Mesenchymal stem cell (in vitro differentiated cells and primary cell): ENCODE data around the gene EEIG1.

ENCODE experiments used
- DNase-seq: peaks from one replicate; pipeline ENCODE4 v3.0.0-alpha.2; 2013
- H2AFZ ChIP-seq: one replicate; pipeline ENCODE4 v1.6.1; 2013; ENCODE audit warnings: low read depth, mild to moderate bottlenecking, control low read depth, inconsistent platforms, low read length, moderate library complexity
- H2AK5ac ChIP-seq: 2 replicates; pipeline ENCODE4 v1.6.1; 2013; ENCODE audit warnings: low read length, moderate library complexity, mild to moderate bottlenecking, inconsistent platforms; ENCODE audit not compliant: severe bottlenecking
- H2BK120ac ChIP-seq: one replicate; pipeline ENCODE4 v1.6.1; 2013; ENCODE audit warnings: low read depth, mild to moderate bottlenecking, inconsistent platforms, low read length, moderate library complexity
- H2BK12ac ChIP-seq, 2 experiments: one replicate each; pipeline ENCODE4 v1.6.1; 2013; ENCODE audit warnings: inconsistent platforms in 2 of 2, low read length in 2 of 2, mild to moderate bottlenecking in 2 of 2, moderate library complexity in 2 of 2, control low read depth in 1 of 2
- H2BK15ac ChIP-seq: one replicate; pipeline ENCODE4 v1.6.1; 2013; ENCODE audit warnings: mild to moderate bottlenecking, low read depth, inconsistent platforms; ENCODE audit not compliant: poor library complexity, severe bottlenecking
- H2BK5ac ChIP-seq: 2 replicates; pipeline ENCODE4 v1.6.1; 2013; ENCODE audit warnings: low read depth, mild to moderate bottlenecking, low read length, control low read depth, inconsistent platforms; ENCODE audit not compliant: poor library complexity, severe bottlenecking
- H3K14ac ChIP-seq, 2 experiments: one replicate each; pipeline ENCODE4 v1.6.1; 2013; ENCODE audit warnings: inconsistent platforms in 2 of 2, low read length in 2 of 2, control low read depth in 1 of 2, mild to moderate bottlenecking in 1 of 2, moderate library complexity in 1 of 2
- H3K18ac ChIP-seq, 2 experiments: one replicate each; pipeline ENCODE4 v1.6.1; 2013; ENCODE audit warnings: inconsistent platforms in 2 of 2, low read length in 2 of 2, control low read depth in 1 of 2, low read depth in 1 of 2, mild to moderate bottlenecking in 1 of 2
- H3K23ac ChIP-seq, 2 experiments: one replicate each; pipeline ENCODE4 v1.6.1; 2013; ENCODE audit warnings: inconsistent platforms in 2 of 2, low read length in 2 of 2, mild to moderate bottlenecking in 2 of 2, moderate library complexity in 2 of 2, control low read depth in 1 of 2
- H3K27ac ChIP-seq: 2 replicates; pipeline ENCODE4 v1.5.1; 2013; ENCODE audit warnings: mild to moderate bottlenecking, moderate library complexity, low read length, control low read depth, inconsistent platforms; ENCODE audit not compliant: poor library complexity, severe bottlenecking
- H3K27me3 ChIP-seq, 2 experiments: 2 replicates each; pipeline versions ENCODE4 v1.6.1 to v1.7.0; 2013; ENCODE audit warnings: low read length in 2 of 2, mild to moderate bottlenecking in 2 of 2, moderate library complexity in 2 of 2, control low read depth in 1 of 2, inconsistent platforms in 1 of 2; ENCODE audit not compliant: control insufficient read depth in 1 of 2, insufficient read depth in 1 of 2
- H3K36me3 ChIP-seq, 2 experiments: 2 replicates each; pipeline versions ENCODE4 v1.6.1 to v1.7.0; 2013; ENCODE audit warnings: low read length in 2 of 2, control low read depth in 1 of 2, inconsistent platforms in 1 of 2, low read depth in 1 of 2, mild to moderate bottlenecking in 1 of 2; ENCODE audit not compliant: insufficient read depth in 2 of 2, control insufficient read depth in 1 of 2
- H3K4ac ChIP-seq, 2 experiments: one replicate each; pipeline ENCODE4 v1.6.1; 2013; ENCODE audit warnings: inconsistent platforms in 2 of 2, low read length in 2 of 2, mild to moderate bottlenecking in 2 of 2, moderate library complexity in 2 of 2, control low read depth in 1 of 2, low read depth in 1 of 2
- H3K4me1 ChIP-seq: 2 replicates; pipeline ENCODE4 v1.6.1; 2013; ENCODE audit warnings: low read depth, low read length, control low read depth; ENCODE audit not compliant: control insufficient read depth, insufficient read depth
- H3K4me2 ChIP-seq: 2 replicates; pipeline ENCODE4 v1.6.1; 2013; ENCODE audit warnings: low read length, mild to moderate bottlenecking, inconsistent platforms; ENCODE audit not compliant: poor library complexity, severe bottlenecking
- H3K4me3 ChIP-seq, 2 experiments: 2 replicates each; pipeline versions ENCODE4 v1.5.1 to v1.7.0; 2013; ENCODE audit warnings: low read length in 2 of 2, mild to moderate bottlenecking in 2 of 2, control low read depth in 1 of 2, low read depth in 1 of 2; ENCODE audit not compliant: insufficient read depth in 1 of 2
- H3K79me1 ChIP-seq: replicated peaks from 2 replicates; pipeline ENCODE4 v1.6.1; 2013; ENCODE audit warnings: mild to moderate bottlenecking, control low read depth, low read length, inconsistent platforms; ENCODE audit not compliant: poor library complexity, severe bottlenecking
- H3K9ac ChIP-seq: 2 replicates; pipeline ENCODE4 v1.7.0; 2013; ENCODE audit warnings: mild to moderate bottlenecking, low read length, moderate library complexity
- H3K9me3 ChIP-seq: 2 replicates; pipeline ENCODE4 v1.7.0; 2013; ENCODE audit warnings: mild to moderate bottlenecking, low read length; ENCODE audit not compliant: control insufficient read depth
- H4K8ac ChIP-seq: one replicate; pipeline ENCODE4 v1.6.1; 2013; ENCODE audit warnings: inconsistent platforms, mild to moderate bottlenecking, low read length, moderate library complexity
- H4K91ac ChIP-seq: one replicate; pipeline ENCODE4 v1.6.1; 2013; ENCODE audit warnings: mild to moderate bottlenecking, low read length, inconsistent platforms
- WGBS: methylation state at CpG from one replicate; pipeline ENCODE4 v1.1.7; 2013; ENCODE audit warnings: mixed read lengths; 5-methylcytosine and 5-hydroxymethylcytosine counted together

The EEIG1 gene

GRCh38 chr9:127961155-127961490 lies 19.7 kb downstream of the EEIG1 start:
- Histone ChIP-seq H4K8ac (peak overlapping the region; percentile 84), H3K4me3 (no peak overlapping the region), H3K4me1 (peaks cover 33% of the 10 kb centered on the region), H3K27ac (no peak overlapping the region), H3K23ac (peak overlapping the region in 1 of 2 experiments; percentile 31), H3K4ac (peak overlapping the region in 1 of 2 experiments; percentile 5), H3K9me3 (no peaks in the 10 kb centered on the region), H3K4me2 (no peak overlapping the region), H2BK120ac (peak overlapping the region; percentile 54), H2BK5ac (no peak overlapping the region), H3K9ac (peak overlapping the region; percentile 22), H2BK12ac (peak overlapping the region; percentile 79 to 94), H2BK15ac (no peak overlapping the region), H2AK5ac (no peak overlapping the region), H3K79me1 (peaks cover 44% of the 10 kb centered on the region), H3K18ac (peak overlapping the region in 1 of 2 experiments; percentile 74), H3K36me3 (peaks cover 0 to 17% of the 10 kb centered on the region in 2 experiments), H3K27me3 (no peaks in the 10 kb centered on the region), H2AFZ (no peak overlapping the region), H3K14ac (peak overlapping the region in 1 of 2 experiments; percentile 35), H4K91ac (peak overlapping the region; percentile 78)
- WGBS = 100% methylated on average over 2 of the region's 2 CpGs
- DNase-seq = no peak

DNA sequence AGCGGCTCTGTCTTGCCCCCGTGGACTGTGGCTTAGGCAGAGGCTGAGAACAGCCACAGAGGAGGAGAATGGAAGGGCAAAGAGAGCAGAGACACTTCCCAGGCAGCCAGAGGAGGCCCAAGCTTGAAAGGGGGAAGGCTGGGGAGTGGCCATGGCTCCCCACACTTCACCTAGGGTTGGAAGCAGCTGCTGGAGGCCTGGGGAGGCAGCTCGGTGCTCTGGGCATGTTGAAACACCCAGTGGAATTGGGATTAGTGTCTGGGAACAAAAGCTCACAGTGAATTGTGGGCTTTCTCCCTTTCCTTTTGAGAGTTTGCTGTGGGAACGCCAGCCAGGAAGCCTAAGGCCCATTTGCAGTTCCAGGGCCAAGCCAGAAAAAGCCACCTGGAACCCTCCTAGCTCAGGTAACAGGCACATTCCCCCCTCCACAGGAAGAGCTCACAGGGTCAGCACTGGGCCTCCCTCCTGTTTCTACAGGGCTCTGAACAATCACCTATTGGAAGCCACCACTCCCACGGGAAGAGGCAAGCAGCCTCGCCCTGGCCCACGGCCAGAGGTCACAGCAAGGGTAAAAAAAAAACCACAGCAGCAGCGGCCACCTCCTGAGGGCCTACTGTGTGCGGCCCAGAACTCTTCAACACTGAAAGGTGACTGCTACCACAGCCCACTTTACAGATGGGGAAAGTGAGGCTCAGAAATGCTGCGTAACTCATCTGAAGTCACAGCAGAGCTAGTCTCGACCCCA lies 20.2 kb downstream of the EEIG1 start:
- no peak overlapping the region for H3K4me3 ChIP-seq
- H3K4ac ChIP-seq = peak overlapping the region; percentile 5 to 29
- H3K14ac ChIP-seq = peak overlapping the region in 1 of 2 experiments; percentile 45
- peak overlapping the region; percentile 54 for H2BK120ac ChIP-seq
- H2BK15ac ChIP-seq = no peak overlapping the region
- H2BK5ac ChIP-seq = no peak overlapping the region
- H2AK5ac ChIP-seq = peak overlapping the region; percentile 47
- H3K9me3 ChIP-seq = no peaks in the 10 kb centered on the region
- H4K8ac ChIP-seq = peak overlapping the region; percentile 84
- 81% methylated on average over 11 of the region's 11 CpGs for WGBS
- H3K36me3 ChIP-seq = peaks cover 0 to 17% of the 10 kb centered on the region in 2 experiments
- peaks cover 49% of the 10 kb centered on the region for H3K79me1 ChIP-seq
- no peak overlapping the region for H2AFZ ChIP-seq
- DNase-seq = no peak
- H4K91ac ChIP-seq = peak overlapping the region; percentile 78
- no peak overlapping the region for H3K4me2 ChIP-seq
- no peaks in the 10 kb centered on the region for H3K27me3 ChIP-seq
- H3K4me1 ChIP-seq = peaks cover 32% of the 10 kb centered on the region
- H3K23ac ChIP-seq = peak overlapping the region in 1 of 2 experiments; percentile 31
- no peak overlapping the region for H3K27ac ChIP-seq
- peak overlapping the region; percentile 22 for H3K9ac ChIP-seq
- H3K18ac ChIP-seq = peak overlapping the region; percentile 74 to 81
- peak overlapping the region; percentile 79 to 94 for H2BK12ac ChIP-seq

- H3K4me2 ChIP-seq = no peak overlapping the region
- H3K4ac ChIP-seq = peak overlapping the region in 1 of 2 experiments; percentile 29
- H2BK120ac ChIP-seq = no peak overlapping the region
- peaks cover 33% of the 10 kb centered on the region for H3K4me1 ChIP-seq
- H2BK15ac ChIP-seq = no peak overlapping the region
- peak overlapping the region; percentile 22 for H3K9ac ChIP-seq
- no peaks in the 10 kb centered on the region for H3K9me3 ChIP-seq
- H2AFZ ChIP-seq = no peak overlapping the region
- no peak overlapping the region for H2BK5ac ChIP-seq
- H2AK5ac ChIP-seq = no peak overlapping the region
- peaks cover 0 to 17% of the 10 kb centered on the region in 2 experiments for H3K36me3 ChIP-seq
- peaks cover 47% of the 10 kb centered on the region for H3K79me1 ChIP-seq
- DNase-seq = no peak
- peak overlapping the region; percentile 74 to 81 for H3K18ac ChIP-seq
- peak overlapping the region in 1 of 2 experiments; percentile 21 for H2BK12ac ChIP-seq
- H3K23ac ChIP-seq = peak overlapping the region in 1 of 2 experiments; percentile 31
- H4K91ac ChIP-seq = peak overlapping the region; percentile 73
- H3K27ac ChIP-seq = no peak overlapping the region
- 96% methylated on average over 2 of the region's 2 CpGs for WGBS
- no peaks in the 10 kb centered on the region for H3K27me3 ChIP-seq
- no peak overlapping the region for H4K8ac ChIP-seq
- peak overlapping the region in 1 of 2 experiments; percentile 79 for H3K14ac ChIP-seq
- no peak overlapping the region for H3K4me3 ChIP-seq
Observed at GRCh38 chr9:127959841-127960409, 20.9 kb downstream of the EEIG1 start.

- H3K4me1 ChIP-seq = peaks cover 35% of the 10 kb centered on the region
- H3K4ac ChIP-seq = no peak overlapping the region
- no peaks in the 10 kb centered on the region for H3K27me3 ChIP-seq
- H2AK5ac ChIP-seq = no peak overlapping the region
- no peak overlapping the region for H2AFZ ChIP-seq
- H4K91ac ChIP-seq = no peak overlapping the region
- no peak overlapping the region for H3K23ac ChIP-seq
- H2BK120ac ChIP-seq = no peak overlapping the region
- 96% methylated on average over 4 of the region's 4 CpGs for WGBS
- no peak overlapping the region for H4K8ac ChIP-seq
- H3K36me3 ChIP-seq = peaks cover 0 to 14% of the 10 kb centered on the region in 2 experiments
- H3K14ac ChIP-seq = no peak overlapping the region
- peaks cover 51% of the 10 kb centered on the region for H3K79me1 ChIP-seq
- no peak overlapping the region for H3K4me2 ChIP-seq
- H2BK15ac ChIP-seq = peak overlapping the region; percentile 39
- H3K9me3 ChIP-seq = no peaks in the 10 kb centered on the region
- H2BK5ac ChIP-seq = no peak overlapping the region
- no peak overlapping the region for H3K27ac ChIP-seq
- no peak overlapping the region for H3K4me3 ChIP-seq
- DNase-seq = no peak
- no peak overlapping the region for H3K9ac ChIP-seq
- no peak overlapping the region for H2BK12ac ChIP-seq
- H3K18ac ChIP-seq = no peak overlapping the region
Observed at GRCh38 chr9:127959398-127959797, 21.4 kb downstream of the EEIG1 start.
